Lung (tissue), 16 donors: Measurements from ENCODE around the gene PSENEN. TPM values are rescaled to one million over a fixed set of nuclear protein-coding genes. Genes with fewer than 3 reads are reported as not detected.
A peak's percentile ranks its signal among the peaks of the same experiment; 100 is the strongest.

ENCODE experiments used
- ATAC-seq: fragments of 200-7000 bp; cut with Tn5 transposase; one replicate; pipeline ENCODE4 v1.9.1; 2020; ENCODE audit warnings: moderate number of reproducible peaks; ENCODE audit not compliant: insufficient read depth, low FRiP score
- DNase-seq, 3 donors: peaks; one replicate each; pipeline ENCODE4 v3.0.0-alpha.2; 2013 to 2017
- H3K27ac ChIP-seq, 2 donors: one replicate each; pipeline ENCODE4 v1.5.1; 2013; ENCODE audit warnings: mild to moderate bottlenecking in 2 of 2, moderate library complexity in 2 of 2, control low read depth in 1 of 2, inconsistent platforms in 1 of 2, low read depth in 1 of 2, low read length in 1 of 2
- H3K27me3 ChIP-seq, 3 donors: one replicate each; pipeline ENCODE4 v1.5.1; 2013; ENCODE audit warnings: low read length in 2 of 3; ENCODE audit not compliant: control insufficient read depth in 3 of 3, insufficient read depth in 3 of 3
- H3K36me3 ChIP-seq, 4 donors: one replicate each; pipeline ENCODE4 v1.5.1; 2013; ENCODE audit warnings: low read length in 4 of 4, mild to moderate bottlenecking in 1 of 4, moderate library complexity in 1 of 4; ENCODE audit not compliant: control insufficient read depth in 4 of 4, insufficient read depth in 4 of 4
- H3K4me1 ChIP-seq, 5 donors: one replicate each; pipeline ENCODE4 v1.5.1; 2013; ENCODE audit warnings: low read length in 5 of 5, mild to moderate bottlenecking in 2 of 5, moderate library complexity in 1 of 5; ENCODE audit not compliant: control insufficient read depth in 5 of 5, insufficient read depth in 5 of 5
- H3K4me3 ChIP-seq: one replicate; pipeline ENCODE4 v1.5.1; 2013; ENCODE audit warnings: mild to moderate bottlenecking, control low read depth, moderate library complexity
- H3K9ac ChIP-seq, 2 donors: one replicate each; pipeline ENCODE4 v1.5.1; 2013; ENCODE audit warnings: low read length in 2 of 2, control low read depth in 1 of 2; ENCODE audit not compliant: insufficient read depth in 1 of 2
- H3K9me3 ChIP-seq, 4 donors: one replicate each; pipeline ENCODE4 v1.5.1; 2013; ENCODE audit warnings: low read length in 3 of 4, mild to moderate bottlenecking in 1 of 4, moderate library complexity in 1 of 4; ENCODE audit not compliant: control insufficient read depth in 4 of 4, insufficient read depth in 3 of 4
- CTCF ChIP-seq: IDR thresholded peaks from 2 replicates; pipeline ENCODE4 v1.5.1; 2012; ENCODE audit warnings: mild to moderate bottlenecking; ENCODE audit errors: control extremely low read depth, extremely low read depth
- WGBS, 2 donors: extraction: QIAGEN DNeasy Blood & Tissue Kit; methylation state at CpG; one replicate each; pipeline ENCODE4 v1.1.7; 2013; 5-methylcytosine and 5-hydroxymethylcytosine counted together
- long read RNA-seq, 5 donors: transcript quantifications; one replicate each; lab custom pipeline, GENCODE V29; 2026
- polyA plus RNA-seq, 2 donors: library from polyadenylated mRNA; stranded (reverse); fragments of 200-250 nt; gene quantifications; one replicate each; pipeline ENCODE4 v1.2.1, GENCODE V29; 2013
- total RNA-seq, 2 donors: library from RNA; depleted of rRNA in 1 of 2; stranded (reverse); fragments of >200 nt in 1 of 2; gene quantifications; one replicate each; pipeline ENCODE4 v1.2.1, GENCODE V29; 2014 to 2021
- donor health status: control.
- donor health status: control.
- donor health status: Bipolar disorder and iron deficiency.
- donor health status: healthy.
- donor health status: DM: yes; HTN: yes; CAD: no.

The PSENEN gene, protein sequence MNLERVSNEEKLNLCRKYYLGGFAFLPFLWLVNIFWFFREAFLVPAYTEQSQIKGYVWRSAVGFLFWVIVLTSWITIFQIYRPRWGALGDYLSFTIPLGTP
- total RNA-seq (100 to 1,000 TPM in 1 of 2 donors, 10 to 100 TPM in 1; 36.8 to 129 TPM), polyA plus RNA-seq (100 to 1,000 TPM in 1 of 2 donors, 10 to 100 TPM in 1; 84.2 to 196 TPM)
- long read RNA-seq, donor 1, transcript PSENEN-203 (3 exons, 833 nt), result minor isoform, 6 of 50 reads
- long read RNA-seq, donor 1, transcript PSENEN-202 (4 exons, 1,661 nt), result major isoform, 13 of 50 reads
- long read RNA-seq, donor 1, partial matches to known transcripts, result 16 of 50 reads
- long read RNA-seq, donor 1, other reads (novel, unspliced or antisense), result 15 of 50 reads
- long read RNA-seq, donor 2, transcript PSENEN-202 (4 exons, 1,661 nt), result major isoform, 13 of 16 reads
- long read RNA-seq, donor 2, partial matches to known transcripts, result 0 of 16 reads
- long read RNA-seq, donor 2, other reads (novel, unspliced or antisense), result 0 of 16 reads
- long read RNA-seq, donor 3, transcript PSENEN-202 (4 exons, 1,661 nt), result major isoform, 13 of 18 reads
- long read RNA-seq, donor 3, partial matches to known transcripts, result 0 of 18 reads
- long read RNA-seq, donor 3, other reads (novel, unspliced or antisense), result 0 of 18 reads
- long read RNA-seq, donor 4, transcript PSENEN-202 (4 exons, 1,661 nt), result major isoform, 9 of 16 reads
- long read RNA-seq, donor 4, partial matches to known transcripts, result 0 of 16 reads
- long read RNA-seq, donor 4, other reads (novel, unspliced or antisense), result 7 of 16 reads
- long read RNA-seq, donor 5, transcript PSENEN-202 (4 exons, 1,661 nt), result major isoform, 24 of 36 reads
- long read RNA-seq, donor 5, partial matches to known transcripts, result 0 of 36 reads
- long read RNA-seq, donor 5, other reads (novel, unspliced or antisense), result 5 of 36 reads

DNA sequence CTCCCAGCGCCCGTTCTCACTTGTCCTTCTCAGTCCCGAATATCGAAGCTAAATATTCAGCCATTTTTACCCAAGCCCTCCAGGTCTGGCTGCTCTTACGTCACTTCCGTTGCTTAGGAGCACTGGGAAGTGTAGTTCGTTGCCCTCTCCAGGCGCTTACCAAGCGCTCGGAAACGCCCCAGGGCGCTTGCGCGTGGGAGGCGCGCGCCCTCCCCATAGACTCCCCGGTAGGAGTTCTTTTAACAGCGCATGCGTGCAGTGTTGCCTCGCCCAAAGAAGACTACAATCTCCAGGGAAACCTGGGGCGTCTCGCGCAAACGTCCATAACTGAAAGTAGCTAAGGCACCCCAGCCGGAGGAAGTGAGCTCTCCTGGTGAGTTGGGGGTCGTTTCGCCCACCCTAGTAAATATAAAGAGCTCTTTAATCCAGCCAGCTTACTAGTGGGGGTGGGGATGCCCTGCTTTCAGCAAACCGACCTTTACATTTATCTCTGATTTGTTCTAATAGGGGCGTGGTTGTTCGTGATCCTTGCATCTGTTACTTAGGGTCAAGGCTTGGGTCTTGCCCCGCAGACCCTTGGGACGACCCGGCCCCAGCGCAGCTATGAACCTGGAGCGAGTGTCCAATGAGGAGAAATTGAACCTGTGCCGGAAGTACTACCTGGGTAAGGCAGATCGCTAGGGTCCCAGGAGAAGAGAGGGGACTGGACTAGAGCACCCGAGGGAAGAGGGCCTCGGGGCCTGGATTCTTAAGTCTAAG, at the start of gene PSENEN, which contains the start of gene U2AF1L4:
Gene PSENEN (plus strand): TSS at position 324 of the 759 bp plus-strand sequence. CDS start 280 bp downstream, at position 604.
Gene U2AF1L4 (minus strand): TSS at position 91 of the 759 bp plus-strand sequence. CDS start 27 bp downstream, at position 64.
- Histone ChIP-seq H3K9me3 (no peaks in the 10 kb centered on the region), H3K27me3 (no peaks in the 10 kb centered on the region), H3K4me3 (peak within 1 kb of the TSS; percentile 75), H3K36me3 (peaks cover 0 to 9% (median 2%) of the 10 kb centered on the region in 4 donors), H3K27ac (peak within 1 kb of the TSS; percentile 90 to 99), H3K4me1 (peaks cover 0 to 34% (median 12%) of the 10 kb centered on the region in 5 donors), H3K9ac (peak within 1 kb of the TSS; percentile 73 to 89)
- WGBS, 2 donors, result 0 to 1% methylated on average over 40 of the region's 40 CpGs
- ATAC-seq, result peak; percentile 80
- DNase-seq, result peak; percentile 99 to 100 (median 100)
- no peak for TF ChIP-seq CTCF

DNA sequence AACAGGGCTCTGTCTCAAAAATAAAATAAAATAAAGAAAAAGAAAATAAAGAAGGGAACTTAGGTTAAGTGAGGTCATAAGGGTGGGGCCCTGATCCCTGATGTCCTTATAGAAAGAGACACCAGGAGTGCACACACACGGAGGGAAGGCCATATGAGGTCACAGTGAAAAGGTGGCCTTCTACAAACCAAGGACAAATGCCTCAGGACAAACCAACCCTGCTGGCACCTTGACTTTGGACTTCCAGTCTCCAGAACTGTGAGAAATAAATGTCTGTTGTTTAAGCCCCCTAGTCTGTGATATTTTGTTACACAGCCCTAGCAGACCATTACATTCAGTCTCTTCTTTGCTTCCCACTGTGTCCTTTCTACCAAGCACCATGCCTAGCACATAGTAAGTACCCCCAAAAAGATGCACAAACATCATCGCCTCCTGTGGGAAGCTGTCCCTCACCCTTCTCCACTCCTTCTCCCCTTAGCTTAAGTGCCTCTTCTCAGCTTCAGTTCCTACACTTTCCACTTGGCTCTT, 49.5 kb upstream of the PSENEN start:
- WGBS, 2 donors, result 80 to 91% methylated on average over 2 of the region's 2 CpGs
- ATAC-seq (no peak), DNase-seq (no peak)
- Histone ChIP-seq H3K9ac (no peak overlapping the region), H3K4me3 (no peak overlapping the region), H3K27me3 (no peaks in the 10 kb centered on the region), H3K27ac (no peak overlapping the region), H3K9me3 (no peaks in the 10 kb centered on the region), H3K36me3 (no peaks in the 10 kb centered on the region), H3K4me1 (no peaks in the 10 kb centered on the region)
- no peak for TF ChIP-seq CTCF

GRCh38 chr19:35696835-35697234, 48.6 kb upstream of the PSENEN start:
- WGBS, 2 donors, result 66 to 80% methylated on average over 4 of the region's 4 CpGs
- Histone ChIP-seq H3K4me1 (no peaks in the 10 kb centered on the region), H3K4me3 (no peak overlapping the region), H3K27ac (no peak overlapping the region), H3K9ac (no peak overlapping the region), H3K27me3 (no peaks in the 10 kb centered on the region), H3K9me3 (no peaks in the 10 kb centered on the region), H3K36me3 (no peaks in the 10 kb centered on the region)
- ATAC-seq (no peak), DNase-seq (no peak)
- no peak for TF ChIP-seq CTCF
